Measurements from ENCODE around the gene NRP1. TPM values are rescaled to one million over a fixed set of nuclear protein-coding genes. Genes with fewer than 3 reads are reported as not detected.
A peak's percentile ranks its signal among the peaks of the same experiment; 100 is the strongest.
"Not testable (repeated sequence)": the region's sequence is repeated elsewhere in the genome, so short reads cannot be mapped to it uniquely, and the experiment has no call there.

NRP1 gene
- total RNA-seq, 4 donors from 2014 or later, result 47.1 to 286 (median 111) TPM

- Histone ChIP-seq H3K27me3 (no peaks in the 10 kb centered on the region), H3K4me3 (no peak overlapping the region), H3K9me3 (no peaks in the 10 kb centered on the region), H3K4me1 (peaks cover 3 to 13% of the 10 kb centered on the region in 2 donors), H3K27ac (no peak overlapping the region), H3K36me3 (no peaks in the 10 kb centered on the region)
- DNase-seq, result no peak
- TF ChIP-seq CTCF (IDR thresholded peaks at IDR 0.05) (no peak), POLR2A (IDR thresholded peaks at IDR 0.05) (no peak)
- intact Hi-C loops (cut with DNase I; ENCODE audit: low total_unique reads), result no loop called here
Observed at GRCh38 chr10:33229252-33229948, 105.1 kb downstream of the NRP1 start.

GRCh38 chr10:33228426-33228825 is 106.0 kb downstream of the NRP1 start:
- no peak overlapping the region for H3K27ac ChIP-seq
- TF ChIP-seq CTCF (IDR thresholded peaks at IDR 0.05) (no peak), POLR2A (IDR thresholded peaks at IDR 0.05) (no peak)
- intact Hi-C loops (cut with DNase I; ENCODE audit: low total_unique reads), result no loop called here
- no peak for DNase-seq
- H3K9me3 ChIP-seq, result no peaks in the 10 kb centered on the region
- H3K4me1 ChIP-seq, result peaks cover 3 to 5% of the 10 kb centered on the region in 2 donors
- no peaks in the 10 kb centered on the region for H3K27me3 ChIP-seq
- H3K4me3 ChIP-seq, result no peak overlapping the region
- no peaks in the 10 kb centered on the region for H3K36me3 ChIP-seq

DNA sequence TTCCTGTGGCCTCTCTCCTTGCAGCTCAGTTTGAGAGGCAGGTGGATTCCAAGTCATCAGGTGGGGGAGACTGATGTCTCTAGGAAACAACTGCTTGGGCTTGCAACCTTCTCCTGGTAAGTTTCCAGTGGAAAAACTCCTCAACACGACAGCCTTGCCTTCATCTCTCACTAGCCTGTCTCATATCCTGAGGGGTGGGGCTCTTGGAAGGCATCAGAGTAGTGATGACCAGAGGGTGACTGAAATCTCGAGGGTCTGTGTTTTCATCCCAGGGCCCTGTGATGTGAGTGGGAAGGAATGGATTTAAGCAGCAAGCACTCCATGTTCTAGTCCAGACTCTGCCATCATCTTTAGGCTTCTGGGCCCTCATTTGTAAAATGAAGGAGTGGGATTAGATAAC is 107.0 kb downstream of the NRP1 start:
- DNase-seq, result no peak
- TF ChIP-seq CTCF (IDR thresholded peaks at IDR 0.05) (no peak), POLR2A (IDR thresholded peaks at IDR 0.05) (no peak)
- Histone ChIP-seq H3K4me1 (no peaks in the 10 kb centered on the region), H3K4me3 (no peak overlapping the region), H3K9me3 (no peaks in the 10 kb centered on the region), H3K27ac (peak overlapping the region in 1 of 2 donors; percentile 8), H3K27me3 (no peaks in the 10 kb centered on the region), H3K36me3 (no peaks in the 10 kb centered on the region)
- intact Hi-C loops (cut with DNase I; ENCODE audit: low total_unique reads), result no loop called here

- Histone ChIP-seq H3K36me3 (no peaks in the 10 kb centered on the region), H3K27ac (peak overlapping the region; percentile 9 to 58), H3K27me3 (no peaks in the 10 kb centered on the region), H3K4me1 (peaks cover 0 to 4% of the 10 kb centered on the region in 2 donors), H3K9me3 (no peaks in the 10 kb centered on the region), H3K4me3 (no peak overlapping the region)
- intact Hi-C loops (cut with DNase I; ENCODE audit: low total_unique reads), result no loop called here
- DNase-seq, result no peak
- TF ChIP-seq POLR2A (IDR thresholded peaks at IDR 0.05), result no peak
- TF ChIP-seq CTCF (IDR thresholded peaks at IDR 0.05), result no peak
Observed at GRCh38 chr10:33224251-33224965, 110.1 kb downstream of the NRP1 start.

- Histone ChIP-seq H3K4me3 (no peak overlapping the region), H3K36me3 (no peaks in the 10 kb centered on the region), H3K27me3 (no peaks in the 10 kb centered on the region), H3K4me1 (peaks cover 0 to 4% of the 10 kb centered on the region in 2 donors), H3K27ac (peak overlapping the region; percentile 9 to 58), H3K9me3 (no peaks in the 10 kb centered on the region)
- intact Hi-C loops (cut with DNase I; ENCODE audit: low total_unique reads), result no loop called here
- DNase-seq, result no peak
- TF ChIP-seq CTCF (IDR thresholded peaks at IDR 0.05), result no peak
- no peak for TF ChIP-seq POLR2A (IDR thresholded peaks at IDR 0.05)
Observed at GRCh38 chr10:33223326-33224000, 111.0 kb downstream of the NRP1 start.

DNA sequence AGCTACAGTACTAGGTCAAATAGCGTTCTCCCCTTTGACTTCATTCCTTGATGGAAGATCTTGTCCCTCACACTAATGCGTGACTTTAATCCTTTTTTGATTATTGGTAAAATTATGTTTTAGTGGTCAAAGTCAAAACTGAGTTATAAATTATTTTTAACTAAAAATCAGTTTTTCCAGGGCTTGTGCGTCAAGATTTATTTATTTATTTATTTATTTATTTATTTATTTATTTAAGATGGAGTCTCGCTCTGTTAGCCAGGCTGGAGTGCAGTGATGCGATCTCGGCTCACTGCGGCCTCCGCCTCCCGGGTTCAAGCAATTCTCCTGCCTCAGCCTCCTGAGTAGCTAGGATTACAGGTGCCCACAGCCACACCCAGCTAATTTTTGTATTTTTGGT is 112.2 kb downstream of the NRP1 start:
- intact Hi-C loops (cut with DNase I; ENCODE audit: low total_unique reads); H3K36me3 ChIP-seq: not testable (repeated sequence)

More for the DNA sequence above, 112.2 kb downstream of the NRP1 start:
- H3K4me1 ChIP-seq, H3K27ac ChIP-seq, H3K27me3 ChIP-seq, H3K4me3 ChIP-seq, DNase-seq, H3K9me3 ChIP-seq: not testable (repeated sequence)
